HG02798 (cell line): ENCODE measurements around the gene SLC6A8.
"Not testable (repeated sequence)": the region's sequence is repeated elsewhere in the genome, so short reads cannot be mapped to it uniquely, and the experiment has no call there.

ENCODE experiments used
- ATAC-seq: cut with Tn5 transposase; IDR thresholded peaks from one replicate; pipeline ENCODE4 v1.9.1; 2021; ENCODE audit warnings: mild to moderate bottlenecking; ENCODE audit not compliant: unreplicated experiment, poor library complexity

Gene SLC6A8

GRCh38 chrX:153670748-153671588 lies 16.8 kb upstream of the SLC6A8 start:
- ATAC-seq = no peak

GRCh38 chrX:153671589-153672530 lies 15.9 kb upstream of the SLC6A8 start:
- ATAC-seq = no peak

GRCh38 chrX:153672531-153673427 lies 14.9 kb upstream of the SLC6A8 start:
- ATAC-seq = no peak

GRCh38 chrX:153673428-153674218 lies 14.1 kb upstream of the SLC6A8 start, which contains the start of gene PNCK:
Gene PNCK (minus strand): TSS chrX:153673813. CDS start chrX:153673076, 737 bp downstream.
- no peak for ATAC-seq

- no peak for ATAC-seq
Observed at GRCh38 chrX:153674219-153674851, 13.4 kb upstream of the SLC6A8 start.

GRCh38 chrX:153681175-153681574 lies 6.6 kb upstream of the SLC6A8 start:
- no peak for ATAC-seq

GRCh38 chrX:153683486-153683885 lies 4.2 kb upstream of the SLC6A8 start:
- ATAC-seq = not testable (repeated sequence)

GRCh38 chrX:153684467-153685155 lies 3.1 kb upstream of the SLC6A8 start:
- no peak for ATAC-seq

- ATAC-seq = no peak
Observed at GRCh38 chrX:153685156-153685536, 2.6 kb upstream of the SLC6A8 start.

- ATAC-seq = no peak
Observed at GRCh38 chrX:153685751-153686696, 1.7 kb upstream of the SLC6A8 start.

- ATAC-seq = no peak
Observed at GRCh38 chrX:153686711-153687110, 1.0 kb upstream of the SLC6A8 start.

- ATAC-seq = no peak
Observed at GRCh38 chrX:153688071-153688470, 345 bp downstream of the SLC6A8 start.

- ATAC-seq = no peak
Observed at GRCh38 chrX:153688506-153688905, 780 bp downstream of the SLC6A8 start.

- ATAC-seq = no peak
Observed at GRCh38 chrX:153688911-153689590, 1.3 kb downstream of the SLC6A8 start.

- no peak for ATAC-seq
Observed at GRCh38 chrX:153689654-153690465, 2.1 kb downstream of the SLC6A8 start.

- no peak for ATAC-seq
Observed at GRCh38 chrX:153690466-153690865, 2.7 kb downstream of the SLC6A8 start.
